Activated naive CD4-positive, alpha-beta T cell treated with anti-CD3 and anti-CD28 coated beads for 36 hours (primary cell): ENCODE data around the gene RBFOX2. TPM values are rescaled to one million over a fixed set of nuclear protein-coding genes. Genes with fewer than 3 reads are reported as not detected.

Experiments
- CTCF ChIA-PET: fragments of 350-600 bp; sonication (Branson Sonifier 250); formaldehyde crosslinking; loops from one replicate; lab custom pipeline; 2021; ENCODE audit warnings: antibody characterized with exemption; lab: Charles Lee
- DNase-seq: peaks from one replicate; pipeline ENCODE4 v3.0.0-alpha.2; 2020
- H3K27ac Mint-ChIP-seq: one replicate; pipeline ENCODE4 v1.8.0; 2021; ENCODE audit warnings: mild to moderate bottlenecking, mixed read lengths
- H3K27me3 Mint-ChIP-seq: one replicate; pipeline ENCODE4 v1.8.0; 2021; ENCODE audit warnings: low read depth, mixed read lengths
- H3K36me3 Mint-ChIP-seq: one replicate; pipeline ENCODE4 v1.8.0; 2021; ENCODE audit warnings: low read depth, mixed read lengths
- H3K4me1 Mint-ChIP-seq: one replicate; pipeline ENCODE4 v1.8.0; 2021; ENCODE audit warnings: low read depth, mixed read lengths
- H3K4me3 Mint-ChIP-seq: one replicate; pipeline ENCODE4 v1.8.0; 2021; ENCODE audit warnings: mild to moderate bottlenecking, moderate library complexity, mixed read lengths
- H3K9me3 Mint-ChIP-seq: one replicate; pipeline ENCODE4 v1.8.0; 2021; ENCODE audit warnings: mixed read lengths
- intact Hi-C: fragments of 100-400 bp; cut with micrococcal nuclease; formaldehyde crosslinking; loops from one replicate; pipeline ENCODE4 v1.15.1; 2023
- total RNA-seq, 2 experiments: library from RNA; stranded (reverse); gene quantifications; one replicate each; pipeline ENCODE4 v1.2.3, GENCODE V29; 2021

RBFOX2 gene
- total RNA-seq, 2 experiments from 2014 or later, result 3.3 to 4.3 TPM

GRCh38 chr22:35784633-35785032 is 244.0 kb downstream of the RBFOX2 start:
- H3K27ac Mint-ChIP-seq, result no peak overlapping the region
- no peaks in the 10 kb centered on the region for H3K9me3 Mint-ChIP-seq
- no peaks in the 10 kb centered on the region for H3K27me3 Mint-ChIP-seq
- no peaks in the 10 kb centered on the region for H3K4me1 Mint-ChIP-seq
- H3K4me3 Mint-ChIP-seq, result no peak overlapping the region
- intact Hi-C loops, result no loop called here
- CTCF ChIA-PET, result no interaction called here
- no peaks in the 10 kb centered on the region for H3K36me3 Mint-ChIP-seq
- DNase-seq, result no peak

GRCh38 chr22:35783943-35784614 is 244.5 kb downstream of the RBFOX2 start:
- CTCF ChIA-PET, result no interaction called here
- H3K4me3 Mint-ChIP-seq, result no peak overlapping the region
- intact Hi-C loops, result no loop called here
- no peaks in the 10 kb centered on the region for H3K27me3 Mint-ChIP-seq
- no peak for DNase-seq
- H3K9me3 Mint-ChIP-seq, result no peaks in the 10 kb centered on the region
- H3K36me3 Mint-ChIP-seq, result no peaks in the 10 kb centered on the region
- H3K27ac Mint-ChIP-seq, result no peak overlapping the region
- H3K4me1 Mint-ChIP-seq, result no peaks in the 10 kb centered on the region

GRCh38 chr22:35782504-35782903 is 246.1 kb downstream of the RBFOX2 start:
- intact Hi-C loops, result no loop called here
- Mint-ChIP-seq H3K36me3 (no peaks in the 10 kb centered on the region), H3K9me3 (no peaks in the 10 kb centered on the region), H3K27me3 (no peaks in the 10 kb centered on the region), H3K4me3 (no peak overlapping the region), H3K4me1 (no peaks in the 10 kb centered on the region), H3K27ac (no peak overlapping the region)
- no peak for DNase-seq
- CTCF ChIA-PET, result interaction anchor here (0.6 kb wide), 1 partner anchor 334 kb away, joined by 4 read pairs; no protein-coding TSS in a partner anchor

DNA sequence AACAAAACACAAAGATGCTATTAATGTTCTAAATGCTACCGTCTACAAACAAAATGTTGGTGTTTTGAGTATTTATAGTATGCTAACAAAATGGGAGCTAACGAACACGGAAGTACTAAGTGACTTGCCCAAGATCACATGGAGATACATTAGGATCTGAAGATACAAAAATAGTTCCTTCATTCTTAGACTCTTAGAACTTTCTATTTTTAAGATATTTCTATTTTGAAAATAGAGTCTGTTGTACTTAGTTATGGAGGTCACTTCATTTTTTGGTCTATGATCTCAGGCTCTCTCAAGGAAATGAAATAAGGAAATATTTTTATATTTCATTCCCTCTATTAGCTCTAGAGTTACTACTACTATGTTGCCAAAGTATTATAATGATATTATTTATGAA is 246.7 kb downstream of the RBFOX2 start:
- H3K4me1 Mint-ChIP-seq, result no peaks in the 10 kb centered on the region
- intact Hi-C loops, result no loop called here
- H3K9me3 Mint-ChIP-seq, result no peaks in the 10 kb centered on the region
- CTCF ChIA-PET, result interaction anchor here (0.6 kb wide), 1 partner anchor 335 kb away, joined by 4 read pairs; no protein-coding TSS in a partner anchor
- no peaks in the 10 kb centered on the region for H3K27me3 Mint-ChIP-seq
- no peak for DNase-seq
- no peaks in the 10 kb centered on the region for H3K36me3 Mint-ChIP-seq
- no peak overlapping the region for H3K27ac Mint-ChIP-seq
- H3K4me3 Mint-ChIP-seq, result no peak overlapping the region

DNA sequence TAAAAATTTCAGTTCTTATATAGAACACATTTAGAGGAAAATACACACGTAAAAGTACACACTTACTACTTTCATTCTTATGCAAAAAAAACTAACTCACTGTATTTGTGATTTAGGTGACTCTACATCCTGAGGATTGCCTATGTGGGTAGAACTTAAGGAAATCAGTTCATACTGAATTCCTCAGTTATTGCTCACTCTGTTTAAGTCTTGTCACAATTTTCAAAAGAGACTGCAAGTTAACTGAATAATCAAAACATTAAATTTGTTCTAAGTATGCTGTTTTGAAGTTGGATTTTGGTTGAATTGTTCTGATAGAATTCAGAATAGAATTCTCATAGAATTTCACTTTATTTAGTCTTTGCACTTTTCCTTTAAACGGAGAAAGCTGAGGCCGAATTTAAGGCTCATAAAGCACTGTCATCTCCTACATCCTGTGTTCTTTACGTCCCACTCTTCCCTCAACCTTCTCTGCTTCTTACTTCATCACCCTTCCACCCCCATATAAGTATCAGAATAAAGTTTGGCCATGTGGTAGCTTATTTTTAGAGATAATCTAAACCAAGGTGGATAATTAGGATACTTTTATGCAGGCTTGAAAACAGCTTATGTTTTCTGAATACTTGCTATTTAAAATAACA is 251.2 kb downstream of the RBFOX2 start:
- Mint-ChIP-seq H3K4me3 (no peak overlapping the region), H3K27me3 (no peaks in the 10 kb centered on the region), H3K27ac (no peak overlapping the region), H3K36me3 (no peaks in the 10 kb centered on the region), H3K4me1 (no peaks in the 10 kb centered on the region), H3K9me3 (no peaks in the 10 kb centered on the region)
- CTCF ChIA-PET, result no interaction called here
- no peak for DNase-seq
- intact Hi-C loops, result no loop called here

DNA sequence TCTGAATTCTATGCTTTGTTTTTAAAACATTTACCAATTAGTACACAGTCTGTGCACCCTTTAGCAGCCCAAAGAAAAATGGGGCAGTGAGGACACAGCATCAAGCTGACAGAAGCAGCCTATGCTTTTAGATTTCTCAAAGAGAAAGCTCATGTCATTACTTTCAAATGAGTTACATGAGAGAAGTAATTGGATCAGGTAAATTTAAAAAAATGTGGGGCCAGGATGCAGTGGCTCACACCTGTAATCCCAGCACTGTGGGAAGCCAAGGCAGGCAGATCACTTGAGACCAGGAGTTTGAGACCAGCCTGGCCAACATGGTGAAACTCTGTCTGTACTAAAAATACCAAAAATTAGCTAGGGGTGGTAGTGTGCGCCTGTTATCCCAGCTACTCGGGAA is 253.3 kb downstream of the RBFOX2 start:
- CTCF ChIA-PET, result no interaction called here
- DNase-seq, result no peak
- Mint-ChIP-seq H3K27me3 (no peaks in the 10 kb centered on the region), H3K36me3 (no peaks in the 10 kb centered on the region), H3K4me1 (no peaks in the 10 kb centered on the region), H3K4me3 (no peak overlapping the region), H3K9me3 (no peaks in the 10 kb centered on the region), H3K27ac (no peak overlapping the region)
- intact Hi-C loops, result no loop called here

DNA sequence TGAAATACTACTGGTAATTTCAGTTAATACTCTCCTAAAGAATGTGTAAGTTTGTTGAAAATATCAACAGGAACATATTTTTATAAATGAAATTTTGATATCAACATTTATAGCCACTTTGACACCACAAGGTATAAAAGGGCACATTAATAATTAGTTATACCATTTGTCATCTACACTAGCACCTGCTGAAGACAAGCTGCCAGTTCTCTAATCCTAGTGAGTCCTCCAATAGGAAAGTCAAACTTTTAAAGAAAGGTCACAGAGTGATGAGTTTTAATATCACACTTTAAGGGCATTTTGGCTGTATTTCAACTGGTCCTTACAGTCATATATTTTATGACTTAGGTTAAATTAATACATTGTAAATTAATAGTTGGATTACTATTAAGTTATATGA is 258.6 kb downstream of the RBFOX2 start:
- CTCF ChIA-PET, result no interaction called here
- Mint-ChIP-seq H3K27ac (no peak overlapping the region), H3K9me3 (no peaks in the 10 kb centered on the region), H3K27me3 (no peaks in the 10 kb centered on the region), H3K4me1 (no peaks in the 10 kb centered on the region), H3K4me3 (no peak overlapping the region), H3K36me3 (no peaks in the 10 kb centered on the region)
- DNase-seq, result no peak
- intact Hi-C loops, result loop anchor here (10.0 kb wide), 1 partner anchor 155 kb away; no protein-coding TSS in a partner anchor

DNA sequence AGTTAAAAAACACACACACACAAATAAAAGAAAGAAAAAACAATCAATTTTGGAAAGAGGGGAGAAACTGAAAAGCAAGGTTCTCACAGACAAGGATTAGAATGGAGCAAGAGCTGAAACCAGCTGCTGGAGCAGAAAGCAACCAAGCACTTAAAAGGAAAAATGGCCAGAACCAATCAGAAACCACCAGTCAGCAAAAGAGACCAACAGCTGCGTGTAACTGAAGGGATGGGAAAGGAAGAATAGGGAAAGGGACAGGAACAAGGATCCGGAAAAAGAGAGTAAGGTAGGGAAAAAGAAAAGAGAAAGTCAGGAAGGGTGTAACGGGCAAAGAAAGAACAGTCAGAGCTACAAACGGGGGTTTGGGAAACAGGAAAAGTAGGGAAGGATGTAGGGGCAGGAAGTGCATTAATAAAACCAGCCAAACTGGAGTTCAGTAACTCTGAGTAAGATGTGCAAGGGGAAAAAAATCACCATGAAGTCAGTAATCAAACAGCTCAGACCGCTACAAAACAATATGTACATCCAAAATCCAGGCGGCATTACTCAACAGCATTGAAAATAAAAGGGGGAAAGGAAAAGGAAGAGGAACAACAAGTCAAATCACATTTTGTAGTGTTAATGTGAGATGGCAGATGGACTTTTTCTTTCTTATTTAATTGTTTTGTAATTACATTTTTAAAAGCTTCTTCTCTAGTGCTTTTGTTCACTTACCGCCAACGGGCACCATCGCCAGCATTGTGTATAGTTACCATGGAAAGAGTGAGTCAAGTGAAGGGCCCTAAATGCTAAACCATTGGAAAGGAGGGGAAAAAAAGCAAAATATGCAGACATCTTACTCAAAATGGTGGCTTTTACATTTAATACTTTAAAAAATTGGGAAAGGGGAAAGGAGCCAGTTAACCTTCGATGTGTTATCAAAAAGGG is 261.7 kb downstream of the RBFOX2 start:
- no peak for DNase-seq
- Mint-ChIP-seq H3K36me3 (no peaks in the 10 kb centered on the region), H3K4me1 (no peaks in the 10 kb centered on the region), H3K27me3 (no peaks in the 10 kb centered on the region), H3K9me3 (no peaks in the 10 kb centered on the region), H3K27ac (no peak overlapping the region), H3K4me3 (no peak overlapping the region)
- CTCF ChIA-PET, result interaction anchor here (0.7 kb wide), 1 partner anchor 27 kb away, joined by 4 read pairs; no protein-coding TSS in a partner anchor
- intact Hi-C loops, result loop anchor here (10.0 kb wide), 1 partner anchor 158 kb away; no protein-coding TSS in a partner anchor

- Mint-ChIP-seq H3K4me3 (no peak overlapping the region), H3K27ac (no peak overlapping the region), H3K4me1 (no peaks in the 10 kb centered on the region), H3K9me3 (no peaks in the 10 kb centered on the region), H3K36me3 (no peaks in the 10 kb centered on the region), H3K27me3 (no peaks in the 10 kb centered on the region)
- intact Hi-C loops, result loop anchor here (10.0 kb wide), 1 partner anchor 164 kb away; no protein-coding TSS in a partner anchor
- DNase-seq, result peak; percentile 8
- CTCF ChIA-PET, result interaction anchor here (0.6 to 1.0 kb wide), 2 partner anchors 76 to 351 kb away, joined by 3 to 4 read pairs; no protein-coding TSS in a partner anchor
Measured at GRCh38 chr22:35761037-35761436, 267.6 kb downstream of the RBFOX2 start.

GRCh38 chr22:35758394-35758793 is 270.2 kb downstream of the RBFOX2 start:
- Mint-ChIP-seq H3K27me3 (no peaks in the 10 kb centered on the region), H3K27ac (peak overlapping the region; percentile 46), H3K9me3 (no peaks in the 10 kb centered on the region), H3K4me3 (no peak overlapping the region), H3K4me1 (no peaks in the 10 kb centered on the region), H3K36me3 (no peaks in the 10 kb centered on the region)
- CTCF ChIA-PET, result no interaction called here
- DNase-seq, result no peak
- intact Hi-C loops, result no loop called here

- H3K4me1 Mint-ChIP-seq, result peaks cover 2% of the 10 kb centered on the region
- no peak for DNase-seq
- H3K4me3 Mint-ChIP-seq, result no peak overlapping the region
- H3K36me3 Mint-ChIP-seq, result no peaks in the 10 kb centered on the region
- H3K9me3 Mint-ChIP-seq, result no peaks in the 10 kb centered on the region
- intact Hi-C loops, result no loop called here
- no peak overlapping the region for H3K27ac Mint-ChIP-seq
- CTCF ChIA-PET, result interaction anchor here (0.7 kb wide), 1 partner anchor 169 kb away, joined by 3 read pairs; no protein-coding TSS in a partner anchor
- no peaks in the 10 kb centered on the region for H3K27me3 Mint-ChIP-seq
Measured at GRCh38 chr22:35756722-35757121, 271.9 kb downstream of the RBFOX2 start.

GRCh38 chr22:35754761-35755160 is 273.9 kb downstream of the RBFOX2 start:
- no peaks in the 10 kb centered on the region for H3K9me3 Mint-ChIP-seq
- no peak for DNase-seq
- H3K27ac Mint-ChIP-seq, result no peak overlapping the region
- H3K27me3 Mint-ChIP-seq, result no peaks in the 10 kb centered on the region
- intact Hi-C loops, result no loop called here
- no peaks in the 10 kb centered on the region for H3K36me3 Mint-ChIP-seq
- H3K4me1 Mint-ChIP-seq, result peaks cover 2% of the 10 kb centered on the region
- H3K4me3 Mint-ChIP-seq, result no peak overlapping the region
- CTCF ChIA-PET, result no interaction called here
